GM12873 (cell line): ENCODE measurements around the gene SNAP25.

Experiments used
- TF ChIP-seq, protein P1 (sequence below): IDR thresholded peaks from 2 replicates; pipeline ENCODE4 v1.5.1; 2012; ENCODE audit warnings: low read depth, mild to moderate bottlenecking, moderate library complexity, low read length, control low read depth; ENCODE audit not compliant: insufficient read depth; ENCODE audit errors: missing control alignments

The SNAP25 gene

DNA sequence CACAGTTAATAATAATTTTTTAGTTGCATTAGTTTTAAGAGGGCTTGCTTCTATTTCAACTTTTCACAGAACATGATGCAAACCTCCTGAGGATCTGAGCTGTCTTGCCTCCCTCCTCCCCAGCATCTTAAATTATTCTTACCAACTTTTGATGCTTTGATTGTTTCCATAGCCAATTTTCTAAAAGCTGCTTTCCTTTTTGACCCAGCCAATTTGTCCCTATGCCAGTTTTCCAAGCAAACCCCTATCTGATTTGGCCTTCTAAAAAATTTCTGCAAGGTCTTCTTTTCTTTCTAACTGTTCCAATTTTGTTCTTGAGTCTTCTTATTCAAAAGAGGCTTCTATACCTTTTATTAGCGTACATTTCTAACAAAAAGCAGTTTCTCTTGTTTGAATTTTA lies 26.5 kb upstream of the SNAP25 start:
- TF ChIP-seq, protein P1, sequence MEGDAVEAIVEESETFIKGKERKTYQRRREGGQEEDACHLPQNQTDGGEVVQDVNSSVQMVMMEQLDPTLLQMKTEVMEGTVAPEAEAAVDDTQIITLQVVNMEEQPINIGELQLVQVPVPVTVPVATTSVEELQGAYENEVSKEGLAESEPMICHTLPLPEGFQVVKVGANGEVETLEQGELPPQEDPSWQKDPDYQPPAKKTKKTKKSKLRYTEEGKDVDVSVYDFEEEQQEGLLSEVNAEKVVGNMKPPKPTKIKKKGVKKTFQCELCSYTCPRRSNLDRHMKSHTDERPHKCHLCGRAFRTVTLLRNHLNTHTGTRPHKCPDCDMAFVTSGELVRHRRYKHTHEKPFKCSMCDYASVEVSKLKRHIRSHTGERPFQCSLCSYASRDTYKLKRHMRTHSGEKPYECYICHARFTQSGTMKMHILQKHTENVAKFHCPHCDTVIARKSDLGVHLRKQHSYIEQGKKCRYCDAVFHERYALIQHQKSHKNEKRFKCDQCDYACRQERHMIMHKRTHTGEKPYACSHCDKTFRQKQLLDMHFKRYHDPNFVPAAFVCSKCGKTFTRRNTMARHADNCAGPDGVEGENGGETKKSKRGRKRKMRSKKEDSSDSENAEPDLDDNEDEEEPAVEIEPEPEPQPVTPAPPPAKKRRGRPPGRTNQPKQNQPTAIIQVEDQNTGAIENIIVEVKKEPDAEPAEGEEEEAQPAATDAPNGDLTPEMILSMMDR, result no peak

DNA sequence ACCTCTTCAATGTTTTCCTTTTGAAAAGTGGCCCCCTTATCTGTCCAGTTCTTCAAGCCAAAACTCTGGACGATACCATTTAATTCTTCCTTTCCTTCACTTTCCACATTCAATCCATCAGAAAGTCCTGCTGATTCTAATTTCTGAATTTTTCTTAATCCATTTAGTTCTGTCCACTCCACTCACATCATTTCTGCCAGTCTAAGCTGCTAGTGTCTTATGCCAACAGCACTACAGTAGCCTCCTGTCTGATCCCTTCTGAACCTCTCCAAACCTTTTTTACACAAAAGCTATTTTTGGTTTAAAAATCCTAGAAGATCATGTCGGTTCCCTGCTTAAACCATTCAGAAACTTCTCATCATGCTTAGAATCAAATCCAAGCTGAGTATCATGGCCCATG lies 24.5 kb upstream of the SNAP25 start:
- TF ChIP-seq, protein P1, result no peak

DNA sequence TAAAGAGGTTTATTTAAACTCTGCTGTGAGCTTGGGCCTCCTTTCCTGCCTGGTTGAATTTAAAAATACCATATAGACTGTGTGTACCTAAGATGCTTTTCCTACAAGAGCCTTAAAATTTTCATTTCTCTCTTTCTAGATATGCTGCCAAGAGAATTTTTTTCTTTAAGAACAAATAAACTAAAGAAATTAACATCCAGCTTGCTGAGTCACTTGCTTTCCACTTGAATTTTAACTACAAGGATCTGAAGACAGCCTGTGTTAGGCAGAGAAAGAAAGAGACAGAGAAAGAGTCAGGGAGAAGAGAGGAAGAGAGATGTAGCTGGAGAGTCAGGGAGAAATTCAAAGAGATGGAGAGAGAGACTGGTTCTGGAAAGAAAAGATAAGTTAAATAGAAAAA lies 18.3 kb upstream of the SNAP25 start:
- TF ChIP-seq, protein P1, result no peak

DNA sequence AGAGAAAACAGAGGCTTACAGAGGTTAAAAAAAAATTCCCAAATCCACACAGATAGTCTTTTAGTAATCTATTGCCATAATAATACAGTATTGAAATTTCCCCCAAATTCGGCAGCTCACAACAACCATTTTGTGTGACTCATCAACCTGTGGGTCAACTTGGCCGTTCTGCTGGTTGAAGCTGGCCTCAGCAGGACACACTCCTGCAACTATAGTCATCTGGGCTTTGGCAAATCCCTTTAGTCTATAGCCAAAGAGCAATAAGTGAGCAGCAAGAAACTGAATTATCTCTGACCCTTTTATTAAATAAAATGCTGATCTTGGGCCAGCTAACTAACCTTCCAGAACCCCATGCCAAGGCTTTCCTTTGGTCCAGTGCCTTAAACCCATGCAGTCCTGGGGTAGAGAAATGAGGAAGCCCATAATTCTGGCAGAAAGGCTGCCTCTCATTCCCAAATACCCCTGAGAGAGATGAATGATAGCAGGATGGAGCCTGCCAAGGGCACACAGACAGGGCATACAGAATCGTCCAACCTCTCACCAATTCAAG lies 17.2 kb upstream of the SNAP25 start:
- TF ChIP-seq, protein P1, result no peak

DNA sequence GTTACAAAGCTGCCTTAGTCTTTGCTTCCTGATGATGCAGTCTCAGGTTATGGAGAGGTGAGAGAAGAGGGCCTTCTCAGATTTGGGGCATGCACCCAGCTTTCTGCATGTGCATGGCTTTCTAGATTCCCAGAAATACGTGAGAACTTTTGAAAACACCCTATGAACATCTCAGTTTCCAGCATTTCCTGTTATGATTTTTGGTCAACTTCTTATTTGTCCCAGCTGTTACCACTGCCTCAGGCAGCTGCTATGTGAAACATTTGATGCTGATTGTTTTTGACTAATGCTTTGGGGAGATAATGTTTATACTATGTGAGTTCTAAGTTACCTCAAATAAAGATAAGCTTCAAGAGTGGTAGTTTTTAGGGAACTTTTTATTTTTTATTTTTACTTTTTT lies 9.5 kb upstream of the SNAP25 start:
- TF ChIP-seq, protein P1, result no peak

DNA sequence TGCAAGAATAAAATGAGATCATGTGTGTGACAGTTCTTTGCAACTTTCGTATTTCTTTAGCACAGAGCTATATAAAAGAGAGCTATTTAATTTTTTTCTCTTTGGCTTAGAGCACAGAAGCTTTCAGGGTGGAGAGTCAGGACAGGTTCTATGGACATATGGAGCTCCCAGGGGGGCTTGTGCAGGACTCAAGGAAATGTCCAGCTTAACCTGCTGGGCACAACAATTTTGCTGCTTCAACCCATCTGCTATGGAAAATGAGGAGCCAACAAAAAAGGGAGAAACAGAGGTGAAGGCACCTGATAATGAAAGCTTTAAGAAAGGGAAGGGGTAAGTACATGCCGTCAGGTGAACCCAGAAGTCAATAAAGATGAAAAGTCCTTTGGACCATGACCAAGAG lies 5.1 kb upstream of the SNAP25 start:
- TF ChIP-seq, protein P1, result no peak

DNA sequence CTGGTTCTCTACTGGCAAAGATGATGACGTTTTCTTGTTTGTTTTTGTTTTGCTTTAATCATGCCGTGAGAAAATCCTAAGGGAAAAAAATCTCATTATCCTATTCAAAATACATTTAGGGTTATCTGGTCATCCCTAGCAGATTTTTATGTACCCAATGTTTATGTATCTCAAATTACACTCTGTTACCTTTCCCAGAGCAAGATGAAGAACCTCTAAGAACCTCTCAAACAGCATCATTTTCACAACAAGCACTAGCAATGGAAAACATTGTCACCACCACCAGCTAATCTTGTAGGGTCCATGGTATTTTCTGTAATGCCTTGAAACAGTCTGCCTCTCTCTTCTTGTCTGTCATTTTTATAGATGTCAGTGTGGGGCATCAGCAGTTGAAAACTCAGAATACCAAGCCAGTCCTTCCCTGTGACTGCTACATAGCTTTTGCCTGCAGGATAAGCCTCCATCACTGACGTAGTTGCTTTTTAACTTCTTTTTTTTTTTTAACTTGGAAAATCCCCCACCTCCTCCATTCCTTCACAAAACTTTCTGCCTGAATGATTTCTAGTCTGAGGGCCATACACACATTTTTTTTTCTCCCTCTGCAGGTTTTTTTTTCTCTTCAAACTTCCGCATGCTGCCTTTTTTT lies 2.4 kb upstream of the SNAP25 start:
- TF ChIP-seq, protein P1, result no peak
